ENCODE results near the gene TPT1. TPM values are rescaled to one million over a fixed set of nuclear protein-coding genes. Genes with fewer than 3 reads are reported as not detected.

The TPT1 gene
- total and polyA plus RNA-seq, 2 experiments from 2014 or later: 843 to 1,761 TPM

GRCh38 chr13:45295536-45295935 is 45.4 kb downstream of the TPT1 start:
- Histone ChIP-seq H3K36me3 (no peaks in the 10 kb centered on the region), H3K4me3 (no peak overlapping the region), H3K27me3 (no peaks in the 10 kb centered on the region), H3K9me3 (ENCODE audit: low read depth) (no peaks in the 10 kb centered on the region), H3K27ac (no peak overlapping the region), H3K4me1 (ENCODE audit: low read depth) (no peaks in the 10 kb centered on the region)
- TF ChIP-seq CTCF (IDR thresholded peaks at IDR 0.05; ENCODE audit: low read depth, low read length): no peak
- DNase-seq (ENCODE audit: low read depth in 1 of 2, low spot score in 1 of 2): no peak

GRCh38 chr13:45292176-45292575 is 48.8 kb downstream of the TPT1 start:
- Histone ChIP-seq H3K27me3 (no peaks in the 10 kb centered on the region), H3K27ac (no peak overlapping the region), H3K4me1 (ENCODE audit: low read depth) (no peaks in the 10 kb centered on the region), H3K36me3 (no peaks in the 10 kb centered on the region), H3K9me3 (ENCODE audit: low read depth) (no peaks in the 10 kb centered on the region), H3K4me3 (no peak overlapping the region)
- DNase-seq (ENCODE audit: low read depth in 1 of 2, low spot score in 1 of 2): no peak
- TF ChIP-seq CTCF (IDR thresholded peaks at IDR 0.05; ENCODE audit: low read depth, low read length): no peak

GRCh38 chr13:45289936-45290563 is 50.9 kb downstream of the TPT1 start:
- H3K9me3 ChIP-seq (ENCODE audit: low read depth): no peaks in the 10 kb centered on the region
- DNase-seq (ENCODE audit: low read depth in 1 of 2, low spot score in 1 of 2): no peak
- no peak for TF ChIP-seq CTCF (IDR thresholded peaks at IDR 0.05; ENCODE audit: low read depth, low read length)

More at GRCh38 chr13:45289936-45290563, 50.9 kb downstream of the TPT1 start:
- H3K4me1 ChIP-seq (ENCODE audit: low read depth): no peaks in the 10 kb centered on the region
- H3K27ac ChIP-seq: no peak overlapping the region
- no peak overlapping the region for H3K4me3 ChIP-seq
- H3K36me3 ChIP-seq: no peaks in the 10 kb centered on the region
- H3K27me3 ChIP-seq: no peaks in the 10 kb centered on the region

Other genes with a start within 250 kb of the TPT1 start
- 14.5 and 15.5 TPM in 2 replicates for gene GTF2F2, start 220.7 kb downstream of the TPT1 start, total RNA-seq
- 21.3 and 24.8 TPM in 2 replicates for gene GTF2F2, start 220.7 kb downstream of the TPT1 start, polyA plus RNA-seq
- gene KCTD4, start 140.1 kb downstream of the TPT1 start, total RNA-seq: not detected in 2 replicates
- gene KCTD4, start 140.1 kb downstream of the TPT1 start, polyA plus RNA-seq: not detected in 2 replicates
- gene SLC25A30, start 77.2 kb upstream of the TPT1 start, total RNA-seq: 5.6 and 8.6 TPM in 2 replicates
- gene SLC25A30, start 77.2 kb upstream of the TPT1 start, polyA plus RNA-seq: 7.4 and 14.5 TPM in 2 replicates
- 24.6 and 82.9 TPM in 2 replicates for gene COG3, start 123.8 kb upstream of the TPT1 start, total RNA-seq
- 22.4 and 26.2 TPM in 2 replicates for gene COG3, start 123.8 kb upstream of the TPT1 start, polyA plus RNA-seq

Data from cardiac muscle cell (in vitro differentiated cells and primary cell).